Upper lobe of right lung (tissue), 1 donor: ENCODE measurements around the gene METTL16. TPM values are rescaled to one million over a fixed set of nuclear protein-coding genes. Genes with fewer than 3 reads are reported as not detected.
A peak's percentile ranks its signal among the peaks of the same experiment; 100 is the strongest.

ENCODE experiments used
- ATAC-seq: fragments of 200-7000 bp; cut with Tn5 transposase; one replicate; pipeline ENCODE4 v1.9.1; 2020; ENCODE audit warnings: mild to moderate bottlenecking, moderate library complexity
- DNase-seq: peaks from one replicate; pipeline ENCODE4 v3.0.0-alpha.2; 2020
- H3K27ac ChIP-seq: fragments of 200-600 bp; one replicate; pipeline ENCODE4 v1.8.0; 2022
- H3K27me3 ChIP-seq: fragments of 200-600 bp; one replicate; pipeline ENCODE4 v1.8.0; 2022; ENCODE audit warnings: mild to moderate bottlenecking
- H3K36me3 ChIP-seq: fragments of 200-600 bp; one replicate; pipeline ENCODE4 v1.8.0; 2022
- H3K4me1 ChIP-seq: fragments of 200-600 bp; one replicate; pipeline ENCODE4 v1.8.0; 2022
- H3K4me3 ChIP-seq: fragments of 200-600 bp; one replicate; pipeline ENCODE4 v1.8.0; 2022; ENCODE audit warnings: mild to moderate bottlenecking
- H3K9me3 ChIP-seq: fragments of 200-600 bp; one replicate; pipeline ENCODE4 v1.8.0; 2022
- CTCF ChIP-seq: fragments of 200-600 bp; IDR thresholded peaks from one replicate; pipeline ENCODE4 v1.8.0; 2022; ENCODE audit warnings: antibody characterized with exemption
- intact Hi-C: fragments of 100-400 bp; cut with DNase I; formaldehyde crosslinking; loops from one replicate; pipeline ENCODE4 v1.11.0; 2022
- total RNA-seq: library from RNA; stranded (reverse); fragmentation: NEBNext Ultra II Directional; extraction: Animal tissue kit (Norgen Biotek cat#: 25700); gene quantifications from one replicate; pipeline ENCODE4 v1.2.1, GENCODE V29; 2021
- donor health status: DM: no; HTN: yes; CAD: no; lungs with severe emphysema.

METTL16 gene
- total RNA-seq, 1 donor from 2014 or later: 30.0 TPM

GRCh38 chr17:2405247-2405926 is 106.3 kb downstream of the METTL16 start:
- ATAC-seq: no peak
- H3K27ac ChIP-seq: peak overlapping the region; percentile 26

GRCh38 chr17:2403044-2403443 is 108.6 kb downstream of the METTL16 start:
- Histone ChIP-seq H3K27ac (no peak overlapping the region), H3K27me3 (no peaks in the 10 kb centered on the region), H3K36me3 (no peaks in the 10 kb centered on the region), H3K4me1 (peaks cover 48% of the 10 kb centered on the region), H3K4me3 (no peak overlapping the region), H3K9me3 (no peaks in the 10 kb centered on the region)
- intact Hi-C loops: no loop called here
- DNase-seq: no peak
- ATAC-seq: no peak
- no peak for TF ChIP-seq CTCF

More at GRCh38 chr17:2405247-2405926, 106.3 kb downstream of the METTL16 start:
- Histone ChIP-seq H3K4me1 (peaks cover 41% of the 10 kb centered on the region), H3K36me3 (no peaks in the 10 kb centered on the region), H3K4me3 (no peak overlapping the region), H3K27me3 (no peaks in the 10 kb centered on the region), H3K9me3 (no peaks in the 10 kb centered on the region)
- no peak for TF ChIP-seq CTCF
- no peak for DNase-seq
- intact Hi-C loops: no loop called here

GRCh38 chr17:2402544-2402943 is 109.1 kb downstream of the METTL16 start:
- Histone ChIP-seq H3K27ac (peak overlapping the region; percentile 95), H3K27me3 (no peaks in the 10 kb centered on the region), H3K4me3 (peak overlapping the region; percentile 72), H3K36me3 (no peaks in the 10 kb centered on the region), H3K9me3 (no peaks in the 10 kb centered on the region), H3K4me1 (peaks cover 52% of the 10 kb centered on the region)
- no peak for TF ChIP-seq CTCF
- no peak for DNase-seq
- ATAC-seq: no peak
- intact Hi-C loops: no loop called here

GRCh38 chr17:2401426-2402221 is 110.1 kb downstream of the METTL16 start:
- ATAC-seq (peak; percentile 67), DNase-seq (peak; percentile 100)
- Histone ChIP-seq H3K27me3 (no peaks in the 10 kb centered on the region), H3K36me3 (no peaks in the 10 kb centered on the region), H3K4me1 (peaks cover 57% of the 10 kb centered on the region), H3K27ac (peak overlapping the region; percentile 95), H3K9me3 (no peaks in the 10 kb centered on the region), H3K4me3 (peak overlapping the region; percentile 72)
- TF ChIP-seq CTCF: no peak
- intact Hi-C loops: no loop called here

GRCh38 chr17:2400877-2401425 is 110.7 kb downstream of the METTL16 start, which contains the start of gene MNT:
TSS of gene MNT (minus strand) at chr17:2401060. CDS start at chr17:2400712, 348 bp downstream.
- intact Hi-C loops: no loop called here
- Histone ChIP-seq H3K27ac (peak within 1 kb of the TSS; percentile 95), H3K27me3 (no peaks in the 10 kb centered on the region), H3K4me3 (peak within 1 kb of the TSS; percentile 72), H3K9me3 (no peaks in the 10 kb centered on the region), H3K4me1 (peaks cover 59% of the 10 kb centered on the region), H3K36me3 (no peaks in the 10 kb centered on the region)
- TF ChIP-seq CTCF: peak; percentile 14
- peak; percentile 97 for DNase-seq
- peak; percentile 73 for ATAC-seq
